ENCODE results near the gene EXOC6B. TPM values are rescaled to one million over a fixed set of nuclear protein-coding genes. Genes with fewer than 3 reads are reported as not detected.

Gene EXOC6B
- total RNA-seq, 1 donor from 2014 or later: 104 TPM

DNA sequence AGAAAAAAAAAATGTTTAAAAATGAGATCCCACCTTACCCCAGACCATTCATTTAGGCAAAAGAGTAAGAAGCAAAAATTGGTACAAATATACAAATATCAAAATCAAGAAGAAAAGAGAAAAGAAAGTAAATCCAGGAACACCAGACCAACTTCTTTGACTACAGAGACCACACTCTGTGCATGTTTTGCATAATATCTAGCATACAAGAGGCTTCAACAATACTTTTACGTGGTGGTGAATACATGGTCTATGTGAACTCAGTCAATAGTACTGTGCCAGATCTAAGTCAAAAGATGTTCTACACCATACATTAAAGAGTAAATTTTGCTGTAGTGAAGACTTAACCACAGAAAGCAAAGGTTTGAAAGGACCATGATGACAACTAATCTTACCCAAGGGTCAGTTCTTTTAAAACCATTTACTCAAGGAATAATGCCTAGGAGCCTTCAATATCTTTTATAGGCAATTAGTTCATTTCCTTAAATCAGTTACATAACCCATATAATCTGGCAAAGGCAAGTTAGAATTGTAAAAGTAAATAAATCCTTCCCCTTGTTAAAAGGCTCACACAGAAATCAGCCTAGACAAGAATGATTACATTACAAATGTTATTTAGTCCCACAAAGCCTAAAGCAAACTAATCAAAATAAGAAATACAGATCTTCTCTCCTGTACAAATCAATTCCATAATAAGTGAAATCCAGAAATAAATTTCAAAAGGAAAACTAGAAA is 115.2 kb downstream of the EXOC6B start:
- no peak for DNase-seq (ENCODE audit: low spot score in 2 of 2, unreplicated experiment in 2 of 2)
- H3K4me1 Mint-ChIP-seq: peaks cover 13% of the 10 kb centered on the region
- TF ChIP-seq, protein P1, sequence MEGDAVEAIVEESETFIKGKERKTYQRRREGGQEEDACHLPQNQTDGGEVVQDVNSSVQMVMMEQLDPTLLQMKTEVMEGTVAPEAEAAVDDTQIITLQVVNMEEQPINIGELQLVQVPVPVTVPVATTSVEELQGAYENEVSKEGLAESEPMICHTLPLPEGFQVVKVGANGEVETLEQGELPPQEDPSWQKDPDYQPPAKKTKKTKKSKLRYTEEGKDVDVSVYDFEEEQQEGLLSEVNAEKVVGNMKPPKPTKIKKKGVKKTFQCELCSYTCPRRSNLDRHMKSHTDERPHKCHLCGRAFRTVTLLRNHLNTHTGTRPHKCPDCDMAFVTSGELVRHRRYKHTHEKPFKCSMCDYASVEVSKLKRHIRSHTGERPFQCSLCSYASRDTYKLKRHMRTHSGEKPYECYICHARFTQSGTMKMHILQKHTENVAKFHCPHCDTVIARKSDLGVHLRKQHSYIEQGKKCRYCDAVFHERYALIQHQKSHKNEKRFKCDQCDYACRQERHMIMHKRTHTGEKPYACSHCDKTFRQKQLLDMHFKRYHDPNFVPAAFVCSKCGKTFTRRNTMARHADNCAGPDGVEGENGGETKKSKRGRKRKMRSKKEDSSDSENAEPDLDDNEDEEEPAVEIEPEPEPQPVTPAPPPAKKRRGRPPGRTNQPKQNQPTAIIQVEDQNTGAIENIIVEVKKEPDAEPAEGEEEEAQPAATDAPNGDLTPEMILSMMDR (IDR thresholded peaks at IDR 0.05; ENCODE audit: unreplicated experiment): no peak
- no peak overlapping the region for H3K4me3 Mint-ChIP-seq
- peaks cover 51% of the 10 kb centered on the region for H3K36me3 Mint-ChIP-seq
- peak overlapping the region; percentile 51 for H3K27ac Mint-ChIP-seq
- H3K9me3 Mint-ChIP-seq: peaks cover 3% of the 10 kb centered on the region
- H3K27me3 Mint-ChIP-seq (ENCODE audit: low read depth): no peaks in the 10 kb centered on the region

DNA sequence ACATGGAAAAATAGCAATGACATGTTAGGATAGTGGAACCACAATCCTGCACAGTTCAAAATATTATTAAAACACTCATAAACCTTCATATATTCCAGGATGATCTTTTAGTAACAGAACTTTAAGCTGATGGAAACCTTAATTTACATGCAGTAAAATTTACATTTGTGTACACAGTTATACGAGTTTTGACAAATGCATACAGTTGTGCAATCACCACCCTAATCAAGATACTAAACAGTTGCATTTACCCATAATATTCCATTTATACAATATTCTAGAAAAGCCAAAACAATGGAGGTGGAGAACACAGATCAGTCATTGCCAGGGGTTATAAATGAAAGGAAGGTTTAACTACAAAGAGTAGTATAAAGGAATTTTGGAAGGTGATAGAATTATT is 117.6 kb downstream of the EXOC6B start:
- peaks cover 39% of the 10 kb centered on the region for H3K36me3 Mint-ChIP-seq
- H3K4me1 Mint-ChIP-seq: peaks cover 13% of the 10 kb centered on the region
- no peaks in the 10 kb centered on the region for H3K9me3 Mint-ChIP-seq
- no peaks in the 10 kb centered on the region for H3K27me3 Mint-ChIP-seq (ENCODE audit: low read depth)
- TF ChIP-seq, protein P1 (IDR thresholded peaks at IDR 0.05; ENCODE audit: unreplicated experiment): no peak
- no peak for DNase-seq (ENCODE audit: low spot score in 2 of 2, unreplicated experiment in 2 of 2)
- no peak overlapping the region for H3K4me3 Mint-ChIP-seq
- H3K27ac Mint-ChIP-seq: no peak overlapping the region

DNA sequence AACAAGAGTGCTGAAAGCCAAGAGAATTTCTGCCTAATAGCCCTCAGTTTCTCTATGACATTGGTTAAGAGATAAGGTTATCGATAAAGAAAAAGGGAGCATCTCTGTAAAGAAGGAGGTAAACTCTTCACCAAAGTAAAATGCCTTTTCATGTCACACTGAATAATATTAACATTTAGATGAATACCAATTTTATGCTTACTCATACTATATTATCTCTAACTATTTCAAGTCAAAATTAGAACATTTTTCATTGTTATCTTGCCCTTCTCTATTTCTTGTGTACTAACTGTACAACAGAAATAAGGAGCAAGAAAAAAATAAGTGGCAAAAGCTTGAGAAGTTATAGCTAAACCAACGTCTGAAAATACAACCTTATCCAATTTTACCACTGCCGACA is 127.5 kb downstream of the EXOC6B start:
- DNase-seq (ENCODE audit: low spot score in 2 of 2, unreplicated experiment in 2 of 2): no peak
- H3K36me3 Mint-ChIP-seq: peaks cover 9% of the 10 kb centered on the region
- peaks cover 44% of the 10 kb centered on the region for H3K4me1 Mint-ChIP-seq
- H3K4me3 Mint-ChIP-seq: no peak overlapping the region
- no peaks in the 10 kb centered on the region for H3K27me3 Mint-ChIP-seq (ENCODE audit: low read depth)
- peak overlapping the region; percentile 88 for H3K27ac Mint-ChIP-seq
- TF ChIP-seq, protein P1 (IDR thresholded peaks at IDR 0.05; ENCODE audit: unreplicated experiment): no peak
- peaks cover 5% of the 10 kb centered on the region for H3K9me3 Mint-ChIP-seq

DNA sequence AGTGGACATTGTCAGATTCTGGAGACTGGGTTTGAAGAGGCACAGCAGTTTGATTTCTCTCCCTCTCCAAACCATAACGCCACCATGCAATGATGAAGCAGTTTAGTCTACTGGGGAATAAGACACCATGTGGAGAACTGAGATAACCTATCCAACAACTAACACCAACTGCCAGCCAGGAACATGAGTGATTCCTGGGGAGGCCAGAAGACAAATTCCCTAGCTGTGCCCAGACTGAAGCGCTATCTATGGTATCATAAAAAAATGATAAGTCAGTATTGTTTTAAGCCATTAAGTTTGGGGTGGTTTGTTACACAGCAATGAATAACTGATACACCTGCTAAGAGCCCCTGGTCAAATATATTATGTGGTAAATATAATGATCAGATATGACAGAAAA is 129.3 kb downstream of the EXOC6B start:
- peaks cover 8% of the 10 kb centered on the region for H3K36me3 Mint-ChIP-seq
- peaks cover 4% of the 10 kb centered on the region for H3K9me3 Mint-ChIP-seq
- TF ChIP-seq, protein P1 (IDR thresholded peaks at IDR 0.05; ENCODE audit: unreplicated experiment): no peak
- peaks cover 59% of the 10 kb centered on the region for H3K4me1 Mint-ChIP-seq
- H3K27ac Mint-ChIP-seq: peak overlapping the region; percentile 76
- no peaks in the 10 kb centered on the region for H3K27me3 Mint-ChIP-seq (ENCODE audit: low read depth)
- no peak overlapping the region for H3K4me3 Mint-ChIP-seq
- no peak for DNase-seq (ENCODE audit: low spot score in 2 of 2, unreplicated experiment in 2 of 2)

DNA sequence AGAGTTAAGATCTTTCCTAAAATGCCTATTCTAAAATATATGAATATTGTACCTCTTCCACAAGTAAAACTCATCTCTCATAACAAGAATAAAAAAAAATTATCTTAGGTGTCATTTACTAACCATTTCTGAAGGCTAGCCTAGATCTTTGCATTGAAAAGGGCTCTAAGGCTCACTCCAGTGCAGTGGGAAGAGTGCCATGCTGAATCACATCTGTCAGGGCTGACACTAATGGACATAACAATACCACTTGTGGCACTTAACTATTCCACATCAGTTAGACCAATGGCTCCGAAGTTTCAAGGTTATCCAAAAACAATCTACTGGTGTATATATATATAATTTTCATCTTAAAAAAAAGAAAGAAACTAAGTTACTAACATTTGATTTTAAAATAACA is 130.2 kb downstream of the EXOC6B start:
- Mint-ChIP-seq H3K27ac (peak overlapping the region; percentile 97), H3K9me3 (no peaks in the 10 kb centered on the region), H3K4me1 (peaks cover 63% of the 10 kb centered on the region), H3K4me3 (peak overlapping the region; percentile 2), H3K36me3 (peaks cover 4% of the 10 kb centered on the region), H3K27me3 (ENCODE audit: low read depth) (no peaks in the 10 kb centered on the region)
- no peak for DNase-seq (ENCODE audit: low spot score in 2 of 2, unreplicated experiment in 2 of 2)
- TF ChIP-seq, protein P1 (IDR thresholded peaks at IDR 0.05; ENCODE audit: unreplicated experiment): no peak
